Measurements from ENCODE around the gene FGF22. TPM values are rescaled to one million over a fixed set of nuclear protein-coding genes. Genes with fewer than 3 reads are reported as not detected.

FGF22 gene
- total and polyA plus RNA-seq, 2 of the 8 experiments (the other 6 are each of a cell fraction or from before 2014, with no cell fraction given): 0.44 to 1.7 TPM

DNA sequence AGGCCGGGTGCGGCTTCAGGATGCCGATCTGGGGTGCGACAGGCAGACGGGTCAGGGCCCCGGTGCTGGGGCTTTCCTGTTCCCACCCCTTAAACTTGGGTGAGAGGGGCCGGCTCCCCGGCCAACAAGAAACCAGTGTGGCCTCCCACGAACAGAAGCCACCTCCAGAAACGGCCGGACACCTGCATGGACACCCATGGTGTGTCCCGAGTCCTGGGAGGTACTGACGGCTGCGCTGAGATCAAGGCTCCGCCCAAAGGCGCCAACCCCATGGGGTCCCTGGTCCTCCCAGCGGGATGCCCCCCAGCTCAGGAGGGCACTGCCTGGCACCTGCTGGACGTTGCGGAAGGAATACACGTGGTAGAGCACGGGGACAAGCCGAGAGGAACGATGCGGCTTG lies 17.9 kb upstream of the FGF22 start:
- Histone ChIP-seq H3K14ac (ENCODE audit: insufficient read length) (no peak overlapping the region), H3K18ac (ENCODE audit: extremely low read depth, low read length) (no peak overlapping the region), H2BK15ac (ENCODE audit: low read length) (no peak overlapping the region), H2BK120ac (replicated peaks; ENCODE audit: low read depth, low read length) (no peak overlapping the region), H4K91ac (replicated peaks; ENCODE audit: insufficient read length, low read length) (no peak overlapping the region), H3K79me2 (ENCODE audit: control insufficient read depth in 1 of 2, insufficient read depth in 2 of 2, low read length in 2 of 2) (no peaks in the 10 kb centered on the region; a peak in 1 of 4 replicates), H3K4me2 (ENCODE audit: insufficient read depth in 1 of 2, low read depth in 2 of 2, low read length in 2 of 2) (no peak overlapping the region), H3K4me3 (ENCODE audit: extremely low read depth in 1 of 4, insufficient read depth in 2 of 4, low read depth in 3 of 4, low read length in 4 of 4) (no peak overlapping the region), H2AK5ac (ENCODE audit: low read depth, low read length) (no peak overlapping the region), H3K9me3 (ENCODE audit: insufficient read depth in 2 of 2, low read depth in 1 of 2, low read length in 1 of 2) (no peaks in the 10 kb centered on the region), H3K27me3 (replicated peaks in 1 of 4; ENCODE audit: control insufficient read depth in 3 of 4, extremely low read depth in 1 of 4, insufficient read depth in 3 of 4, low read length in 3 of 4) (no peaks in the 10 kb centered on the region), H3K4me1 (replicated peaks in 1 of 4; ENCODE audit: control insufficient read depth in 3 of 4, insufficient read depth in 4 of 4, low read length in 3 of 4) (no peaks in the 10 kb centered on the region), H4K20me1 (replicated peaks in 1 of 2; ENCODE audit: control insufficient read depth in 1 of 2, insufficient read depth in 2 of 2, low read length in 2 of 2) (peaks cover 0 to 15% of the 10 kb centered on the region in 2 experiments), H3K79me1 (ENCODE audit: low read depth, low read length) (no peaks in the 10 kb centered on the region), H3K23ac (ENCODE audit: insufficient read length) (no peak overlapping the region), H3K9ac (replicated peaks in 1 of 4; ENCODE audit: extremely low read depth in 1 of 4, low read depth in 3 of 4, low read length in 3 of 4) (no peak overlapping the region), H3K27ac (ENCODE audit: low read depth, low read length) (no peak overlapping the region), H2BK20ac (ENCODE audit: low read length) (no peak overlapping the region), H4K5ac (ENCODE audit: insufficient read length, low read depth, low read length) (no peak overlapping the region), H3K4ac (replicated peaks; ENCODE audit: insufficient read length, low read depth, low read length) (no peak overlapping the region), H2BK12ac (ENCODE audit: low read depth, low read length) (no peak overlapping the region), H3K56ac (replicated peaks; ENCODE audit: insufficient read length, low read depth, low read length) (no peak overlapping the region), H3K36me3 (ENCODE audit: control insufficient read depth in 2 of 4, insufficient read depth in 4 of 4, low read length in 3 of 4) (peaks cover 4 to 67% (median 37%) of the 10 kb centered on the region in 4 experiments; a peak in 7 of 8 replicates), H4K8ac (ENCODE audit: extremely low read depth, insufficient read depth, low read length) (no peak overlapping the region), H2BK5ac (ENCODE audit: low read depth, low read length) (no peak overlapping the region), H2AFZ (ENCODE audit: low read length) (no peak overlapping the region), H3K23me2 (ENCODE audit: low read depth, low read length) (no peaks in the 10 kb centered on the region)
- no peak for DNase-seq (ENCODE audit: low read depth in 1 of 2, low spot score in 2 of 2)
- ChIA-PET CTCF (ENCODE audit: partially characterized antibody) (interaction anchor here (1.7 to 2.0 kb wide), 2 partner anchors 10 to 34 kb away, joined by 4 to 6 read pairs; no protein-coding TSS in a partner anchor), POLR2A (ENCODE audit: partially characterized antibody) (interaction anchor here (1.4 to 1.5 kb wide), 2 partner anchors 9 to 35 kb away, joined by 3 read pairs; no protein-coding TSS in a partner anchor)
- TF ChIP-seq NRF1 (IDR thresholded peaks at IDR 0.05; ENCODE audit: low read depth, low read length) (no peak), CREB1 (IDR thresholded peaks at IDR 0.05) (no peak), HDAC6 (IDR thresholded peaks at IDR 0.05; ENCODE audit: low read depth, low read length) (no peak)
- 91% methylated on average over 24 of the region's 24 CpGs; no CpG with 5 or more reads in 1 of the 2 experiments for WGBS, 2 experiments (ENCODE audit: extremely low coverage in 1 of 2, insufficient coverage in 1 of 2, insufficient read length in 1 of 2, insufficient replicate concordance in 2 of 2, low coverage in 1 of 2, low lambda C conversion rate in 2 of 2, missing lambda C conversion rate in 1 of 2)
- no peak for FAIRE-seq
